Fibroblast of gingiva (primary cell): ENCODE measurements around the gene ISG20.

Experiments used
- DNase-seq: peaks from one replicate; pipeline ENCODE4 v3.0.0-alpha.2; 2011; ENCODE audit warnings: low read depth

The ISG20 gene

DNA sequence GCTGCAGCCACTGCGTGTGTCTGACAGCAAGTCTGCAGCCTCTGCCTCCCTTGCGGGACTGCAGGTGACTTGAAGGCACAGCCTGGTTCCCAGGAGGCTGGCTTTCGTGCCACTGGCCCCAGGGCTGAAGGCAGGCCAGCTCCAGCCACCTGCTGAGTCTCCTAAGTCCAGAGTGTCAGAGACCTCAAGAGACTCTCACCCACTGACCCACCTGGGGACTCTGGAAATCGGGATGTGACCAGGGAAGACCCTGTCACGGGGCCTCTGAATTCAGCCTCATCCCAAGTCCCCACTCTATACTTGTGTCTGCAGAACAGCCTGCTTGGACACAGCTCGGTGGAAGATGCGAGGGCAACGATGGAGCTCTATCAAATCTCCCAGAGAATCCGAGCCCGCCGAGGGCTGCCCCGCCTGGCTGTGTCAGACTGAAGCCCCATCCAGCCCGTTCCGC lies 16.3 kb downstream of the ISG20 start:
- no peak for DNase-seq

- no peak for DNase-seq
Observed at GRCh38 chr15:88655800-88656488, 17.1 kb downstream of the ISG20 start.

- no peak for DNase-seq
Observed at GRCh38 chr15:88656760-88657221, 18.0 kb downstream of the ISG20 start.

DNA sequence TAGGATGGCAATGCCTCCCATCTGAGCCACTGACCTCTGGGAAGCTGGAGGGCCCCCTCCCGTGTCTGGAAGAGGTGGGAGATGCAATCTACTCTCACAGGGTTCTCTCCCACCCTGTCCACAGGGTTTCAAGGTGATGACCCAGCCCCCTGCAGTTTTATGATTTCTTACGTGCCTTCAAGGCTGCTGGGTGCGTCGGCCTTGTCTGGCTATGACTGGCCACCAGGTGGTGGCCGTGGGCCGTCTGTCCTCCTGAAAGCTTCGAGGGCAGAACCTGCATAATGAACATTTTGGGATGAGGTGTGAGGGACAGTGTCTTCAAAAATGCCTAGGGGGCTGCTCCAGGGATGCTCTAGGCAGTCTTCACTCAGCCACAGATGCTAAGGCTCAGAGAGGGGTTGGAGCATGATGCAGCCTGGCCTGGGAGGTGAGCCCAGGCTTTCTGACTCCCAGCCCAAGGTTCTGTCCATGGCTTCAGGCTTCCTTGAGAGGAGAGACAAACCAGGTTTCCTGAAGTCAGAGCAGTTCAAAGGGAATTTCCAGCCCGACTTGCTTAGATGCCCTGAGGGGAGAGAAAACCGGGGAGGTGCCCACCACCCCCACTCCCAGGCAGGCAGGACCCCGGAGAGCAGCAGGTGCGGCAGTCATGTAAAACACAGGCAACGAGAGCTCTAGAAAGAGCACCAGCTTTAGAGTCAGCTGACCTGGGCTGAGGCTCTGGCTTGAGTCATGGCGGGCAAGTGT lies 18.7 kb downstream of the ISG20 start:
- DNase-seq: peak; percentile 43

GRCh38 chr15:88658070-88658965 lies 19.5 kb downstream of the ISG20 start:
- DNase-seq: no peak

DNA sequence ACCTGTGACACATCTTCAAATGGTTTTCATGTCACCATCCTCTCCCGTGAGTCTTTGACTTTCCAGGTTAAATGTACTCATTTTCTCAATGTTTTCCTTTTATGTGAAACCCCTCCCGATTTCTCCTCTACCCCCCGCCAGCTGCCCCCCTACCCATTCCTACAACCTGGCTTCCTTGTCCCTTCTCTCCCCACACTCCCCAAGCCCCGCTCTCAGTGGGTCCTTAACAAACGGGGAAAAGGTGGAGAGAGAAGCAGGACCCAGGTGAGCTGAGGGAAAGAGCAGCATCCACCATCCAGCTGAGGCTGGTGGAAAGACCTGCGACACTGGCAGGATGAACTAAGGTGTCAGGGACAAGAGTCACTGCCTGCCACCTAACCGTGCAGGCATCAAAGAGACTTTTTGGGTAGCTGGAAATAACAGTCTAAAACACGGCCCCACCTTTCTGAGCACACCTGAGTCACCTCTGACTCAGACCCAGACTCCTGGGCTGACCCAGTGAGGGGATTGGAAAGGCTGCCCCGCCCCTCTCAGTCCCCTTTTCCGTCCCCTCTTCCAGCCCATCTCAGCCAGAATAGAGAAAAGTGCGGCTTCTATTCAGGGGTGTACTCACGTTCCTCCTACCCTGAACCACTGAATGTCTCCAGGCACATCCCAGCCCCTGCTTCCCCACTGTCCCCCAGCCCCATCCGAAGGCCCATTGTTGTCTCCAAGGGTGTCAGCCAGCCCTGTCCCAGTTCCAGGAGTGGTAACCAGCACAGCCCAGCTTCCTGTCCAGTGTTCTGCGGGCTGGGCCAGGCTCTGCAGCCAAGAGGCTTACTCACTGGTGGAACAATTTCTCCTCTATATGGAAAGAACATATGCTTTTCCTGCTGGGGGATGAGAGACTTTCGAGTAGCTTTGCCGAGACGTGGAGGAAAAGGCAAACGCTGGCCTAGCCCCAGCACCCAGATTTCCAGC lies 20.4 kb downstream of the ISG20 start:
- peak; percentile 56 for DNase-seq

DNA sequence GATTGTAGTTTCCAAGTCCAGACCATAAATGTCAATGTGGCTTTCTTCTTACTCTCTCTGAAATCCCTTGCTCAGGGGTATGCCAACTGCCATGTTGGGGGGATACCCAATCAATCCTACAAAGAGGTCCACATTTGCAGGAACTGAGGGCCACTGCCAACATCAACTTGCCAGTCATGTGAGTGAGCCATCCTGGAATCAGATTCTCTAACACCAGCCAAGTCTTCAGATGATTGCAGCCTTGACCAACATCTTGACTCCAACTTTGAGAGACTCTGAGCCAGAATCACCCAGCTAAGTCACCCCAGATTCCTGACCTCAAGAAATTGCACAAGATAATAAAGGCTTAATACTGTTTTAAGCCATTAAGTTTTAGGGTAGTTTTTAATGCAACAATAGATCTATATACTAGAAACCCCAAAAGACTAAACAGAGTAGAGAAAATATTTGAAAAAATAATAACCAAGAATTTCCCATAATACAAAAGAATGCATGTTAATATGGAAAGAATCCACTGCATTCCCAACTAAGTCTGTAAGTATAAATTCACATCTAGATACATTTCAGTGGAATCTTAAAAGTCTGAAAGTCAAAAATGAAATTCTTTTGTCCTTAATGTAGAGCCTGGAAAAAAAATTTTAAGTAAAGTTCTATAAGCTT lies 22.4 kb downstream of the ISG20 start:
- DNase-seq: peak; percentile 77

DNA sequence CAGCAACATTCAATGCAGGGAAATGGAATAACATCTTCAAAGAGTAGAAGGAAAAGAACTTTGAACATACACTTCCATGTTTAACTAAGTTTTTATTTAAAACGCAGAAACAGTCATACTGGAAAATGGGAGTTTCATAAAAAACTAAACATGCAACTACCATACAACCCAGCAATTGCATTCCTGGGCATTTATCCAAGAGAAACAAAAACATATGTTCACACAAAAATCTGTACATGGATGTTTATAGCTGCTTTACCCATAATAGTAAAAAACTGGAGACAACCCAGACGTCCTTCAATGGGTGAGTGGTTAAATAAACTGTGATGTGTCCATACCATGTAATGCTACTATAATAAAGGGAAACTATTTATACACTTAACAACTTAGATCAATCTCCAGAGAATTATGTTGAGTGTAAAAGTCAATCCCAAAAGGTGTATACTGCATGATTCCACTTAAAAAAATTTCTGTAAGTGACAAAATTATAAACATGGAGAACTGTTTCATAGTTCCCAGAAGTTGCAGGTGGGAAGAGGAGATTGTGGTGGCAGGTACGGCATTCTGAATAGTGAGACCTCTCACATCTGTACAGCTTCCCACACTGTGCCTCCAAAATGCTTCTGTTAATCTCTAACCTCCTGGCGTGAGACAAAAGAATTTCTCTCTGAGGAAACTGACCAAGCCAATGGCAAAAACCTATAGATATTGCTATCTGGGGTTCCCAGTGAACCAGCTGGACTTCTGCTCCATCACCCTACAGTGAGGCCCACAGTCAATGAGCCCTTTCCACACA lies 23.1 kb downstream of the ISG20 start:
- DNase-seq: no peak

DNA sequence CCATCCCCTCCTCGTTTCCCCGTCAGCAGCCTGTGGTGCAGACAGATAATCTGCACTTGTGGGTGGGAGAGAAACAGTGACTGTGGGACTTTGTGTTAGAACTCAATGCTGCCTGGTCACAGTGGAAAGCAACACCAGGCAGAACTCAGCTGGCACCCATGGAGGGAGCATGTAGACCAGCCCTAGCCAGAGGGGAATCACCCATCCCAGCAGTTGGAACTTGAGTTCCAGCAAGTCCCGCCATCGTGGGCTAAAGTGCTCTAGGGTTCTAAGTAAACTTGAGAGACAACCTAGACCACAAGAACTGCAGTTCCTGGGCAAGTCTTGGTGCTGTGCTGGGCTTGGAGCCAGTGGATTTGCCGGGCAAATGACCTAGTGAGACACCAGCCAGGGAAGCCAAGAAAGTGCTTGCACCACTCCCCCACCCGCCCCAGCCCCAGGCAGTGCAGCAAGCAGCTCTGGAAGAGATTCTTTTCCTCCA lies 24.4 kb downstream of the ISG20 start:
- DNase-seq: peak; percentile 66

DNA sequence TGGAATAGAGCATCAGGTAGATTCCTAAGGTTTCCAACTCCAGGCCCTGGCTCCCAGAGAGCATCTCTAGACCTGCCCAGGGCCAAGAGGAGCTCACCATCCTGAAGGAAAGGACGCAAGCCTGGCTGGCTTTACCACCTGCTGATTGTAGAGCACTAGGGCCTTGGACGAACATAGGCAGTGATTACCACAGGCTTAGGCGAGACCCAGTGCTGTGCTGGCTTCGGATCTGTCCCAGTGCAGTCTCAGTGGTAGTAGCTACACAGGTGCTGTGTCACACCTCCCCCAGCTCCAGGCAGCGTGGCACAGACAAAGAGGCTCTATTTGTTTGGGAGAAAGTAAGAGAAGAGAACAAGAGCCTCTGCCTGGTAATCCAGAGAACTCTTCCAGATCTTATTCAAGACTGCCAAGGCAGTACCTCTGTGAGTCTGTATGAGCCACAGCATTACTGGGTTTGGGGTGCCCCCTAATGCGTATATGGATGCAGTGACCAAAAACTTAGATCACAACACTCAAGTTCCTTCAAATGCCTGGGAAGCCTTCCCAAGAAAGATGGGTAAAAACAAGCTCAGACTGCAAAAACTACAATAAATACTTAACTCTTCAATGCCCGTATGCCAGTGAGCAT lies 25.4 kb downstream of the ISG20 start:
- no peak for DNase-seq

DNA sequence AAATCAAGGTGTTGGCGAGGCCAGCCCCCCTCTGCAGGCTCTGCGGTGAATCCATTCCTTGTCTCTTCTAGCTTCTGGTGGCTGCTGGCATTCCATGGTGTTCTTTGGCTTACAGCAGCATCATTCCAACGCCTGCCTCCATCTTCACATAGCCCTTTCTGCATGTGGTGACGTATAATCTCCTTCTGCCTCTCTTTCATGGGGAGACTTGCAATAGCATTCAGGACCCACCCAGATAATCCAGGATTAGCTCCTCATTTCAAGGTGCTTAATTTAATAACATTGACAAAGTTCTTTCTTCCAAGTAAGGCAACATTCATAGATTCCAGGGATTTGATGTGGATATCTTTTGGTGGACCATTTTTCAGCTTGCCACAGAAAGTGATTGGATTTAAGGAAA lies 35.8 kb downstream of the ISG20 start:
- no peak for DNase-seq

- DNase-seq: no peak
Observed at GRCh38 chr15:88678755-88679154, 39.9 kb downstream of the ISG20 start.

DNA sequence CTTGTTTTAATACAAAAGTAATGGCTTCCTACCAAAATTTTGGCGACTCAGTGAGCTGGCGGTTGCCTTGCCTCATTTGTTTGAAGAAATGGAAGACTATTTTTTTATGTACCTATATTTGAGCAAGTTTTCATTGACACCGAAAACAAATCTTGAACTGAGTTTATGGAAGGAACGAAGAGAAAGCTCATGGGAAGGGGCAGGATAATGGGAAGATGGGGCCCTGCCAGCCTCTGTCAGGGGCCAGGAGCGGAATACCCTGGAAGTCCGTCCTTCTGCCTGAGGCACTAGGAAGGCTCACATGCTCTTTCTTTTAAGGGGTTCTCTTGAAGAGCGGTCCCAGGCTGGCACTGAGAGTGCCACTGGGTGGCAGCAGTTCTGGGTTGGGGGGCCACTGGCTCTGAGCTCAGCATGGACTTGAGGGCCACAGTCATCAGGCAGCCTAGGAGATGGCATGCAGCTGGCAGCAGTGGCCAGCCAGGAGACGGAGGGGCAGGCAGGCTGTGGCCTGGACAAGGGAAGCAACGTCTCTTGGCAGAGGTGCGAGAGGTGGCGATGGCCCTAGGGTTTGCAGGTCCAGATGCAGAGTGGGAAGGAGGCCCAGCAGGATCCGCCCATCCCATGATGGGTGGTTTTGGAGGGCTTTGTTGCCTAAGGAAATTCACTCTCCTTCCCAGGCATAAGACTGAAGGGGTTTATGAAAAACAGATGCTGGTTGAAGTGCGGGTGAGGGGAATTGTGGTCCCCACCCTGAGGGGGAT lies 41.6 kb downstream of the ISG20 start:
- no peak for DNase-seq

- DNase-seq: no peak
Observed at GRCh38 chr15:88681610-88682221, 42.9 kb downstream of the ISG20 start.

DNA sequence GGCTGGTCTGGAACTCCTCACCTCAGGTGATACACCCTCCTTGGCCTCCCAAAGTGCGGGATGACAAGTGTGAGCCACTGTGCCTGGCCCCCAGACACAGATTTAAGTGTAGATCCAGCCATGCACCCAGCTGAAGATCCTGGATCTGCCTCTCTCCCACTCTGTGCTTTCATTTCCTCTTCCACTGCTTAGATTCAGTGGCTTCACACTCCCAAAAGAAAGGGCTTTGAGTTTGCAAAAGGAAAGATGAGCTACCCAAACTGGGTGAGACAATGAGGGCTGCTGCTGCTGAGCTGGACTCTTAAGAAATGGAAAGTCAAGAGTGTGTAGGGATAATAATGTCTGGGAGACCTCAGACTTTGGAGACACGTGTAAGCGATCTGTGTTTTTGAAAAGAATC lies 45.5 kb downstream of the ISG20 start:
- no peak for DNase-seq

- no peak for DNase-seq
Observed at GRCh38 chr15:88686166-88686565, 47.4 kb downstream of the ISG20 start.

DNA sequence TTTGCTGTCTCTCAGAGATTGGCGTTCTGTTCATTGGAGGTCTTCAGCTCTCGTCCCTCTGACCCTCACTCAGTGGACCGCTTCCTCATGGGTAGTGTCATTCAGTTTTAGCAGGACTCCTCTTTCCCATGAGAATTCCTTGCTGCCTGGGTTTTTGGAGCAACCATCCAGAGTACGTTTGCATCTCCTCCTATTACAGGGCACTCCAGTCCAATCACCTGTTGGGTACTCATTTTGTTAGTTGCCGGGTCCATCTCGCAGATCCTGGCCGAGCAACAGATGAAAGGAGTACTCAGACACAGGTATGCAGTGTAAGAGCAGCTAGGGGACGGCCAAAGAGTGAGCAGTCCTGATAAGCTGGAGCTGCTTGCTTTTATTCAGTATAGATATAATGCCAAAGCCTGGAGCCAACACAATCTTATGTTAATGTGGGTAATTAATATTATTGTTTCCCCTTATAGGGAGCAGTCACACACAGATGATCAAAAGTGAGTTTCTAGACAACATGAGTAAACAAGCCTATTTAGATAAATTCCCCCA lies 49.6 kb downstream of the ISG20 start:
- no peak for DNase-seq

GRCh38 chr15:88690331-88690730 lies 51.5 kb downstream of the ISG20 start:
- no peak for DNase-seq
